MM.1S (cell line): Measurements from ENCODE around the gene AAK1.

ENCODE experiments used
- DNase-seq: peaks from one replicate; pipeline ENCODE4 v3.0.0-alpha.2; 2015
- H2AFZ ChIP-seq: fragments of 300-600 bp; sonication (generic); 2 replicates; pipeline ENCODE4 v1.6.0; 2016; ENCODE audit warnings: antibody characterized with exemption, low read length
- H3F3A ChIP-seq: fragments of 300-600 bp; sonication (generic); 2 replicates; pipeline ENCODE4 v1.6.1; 2016; ENCODE audit warnings: mild to moderate bottlenecking, antibody characterized with exemption, low read length, moderate library complexity, mixed read lengths; ENCODE audit not compliant: insufficient read depth
- H3K27ac ChIP-seq: fragments of 300-600 bp; sonication (generic); 2 replicates; pipeline ENCODE4 v1.5.1; 2016; ENCODE audit warnings: mild to moderate bottlenecking, low read length
- H3K27me3 ChIP-seq: fragments of 300-600 bp; sonication (generic); replicated peaks from 2 replicates; pipeline ENCODE4 v1.6.0; 2016; ENCODE audit warnings: low read length; ENCODE audit not compliant: insufficient read depth
- H3K36me3 ChIP-seq: fragments of 300-600 bp; sonication (generic); replicated peaks from 2 replicates; pipeline ENCODE4 v1.6.1; 2016; ENCODE audit warnings: mild to moderate bottlenecking, low read length, mixed read lengths; ENCODE audit not compliant: insufficient read depth
- H3K4me1 ChIP-seq: fragments of 300-600 bp; sonication (generic); 2 replicates; pipeline ENCODE4 v1.6.1; 2016; ENCODE audit warnings: low read length, mixed read lengths
- H3K4me2 ChIP-seq: fragments of 300-600 bp; sonication (generic); 2 replicates; pipeline ENCODE4 v1.6.0; 2016; ENCODE audit warnings: low read depth, low read length
- H3K4me3 ChIP-seq: fragments of 300-600 bp; sonication (generic); 2 replicates; pipeline ENCODE4 v1.5.1; 2016; ENCODE audit warnings: low read length, mixed read lengths
- H3K79me2 ChIP-seq: fragments of 300-600 bp; sonication (generic); 2 replicates; pipeline ENCODE4 v1.6.1; 2016; ENCODE audit warnings: mixed run types, low read length, mixed read lengths
- H3K9ac ChIP-seq: fragments of 300-600 bp; sonication (generic); 2 replicates; pipeline ENCODE4 v1.6.1; 2016; ENCODE audit warnings: low read length, mixed read lengths
- H3K9me2 ChIP-seq: fragments of 300-600 bp; sonication (generic); replicated peaks from 2 replicates; pipeline ENCODE4 v1.6.1; 2016; ENCODE audit warnings: mild to moderate bottlenecking, low read length, mixed read lengths; ENCODE audit not compliant: insufficient read depth
- H3K9me3 ChIP-seq: fragments of 300-600 bp; sonication (generic); replicated peaks from 2 replicates; pipeline ENCODE4 v1.6.1; 2016; ENCODE audit warnings: mild to moderate bottlenecking, low read length, mixed read lengths; ENCODE audit not compliant: insufficient read depth
- H4K20me1 ChIP-seq: fragments of 300-600 bp; sonication (generic); 2 replicates; pipeline ENCODE4 v1.6.1; 2016; ENCODE audit warnings: mild to moderate bottlenecking, low read length, moderate library complexity, mixed read lengths; ENCODE audit not compliant: insufficient read depth
- EZH2 ChIP-seq: fragments of 300-600 bp; sonication (generic); optimal IDR thresholded peaks from 2 replicates; pipeline ENCODE3; 2017; ENCODE audit warnings: low read depth, mild to moderate bottlenecking, antibody characterized with exemption, low read length, mixed read lengths
- EZH2phosphoT487 ChIP-seq: fragments of 300-600 bp; sonication (generic); IDR thresholded peaks from 2 replicates; pipeline ENCODE4 v1.6.1; 2018; ENCODE audit warnings: antibody characterized with exemption, low read length
- TF ChIP-seq, protein P1 (sequence below): fragments of 300-600 bp; sonication (generic); IDR thresholded peaks from 2 replicates; pipeline ENCODE4 v1.5.1; 2016; ENCODE audit warnings: antibody characterized with exemption, low read length, mixed read lengths

AAK1 gene

DNA sequence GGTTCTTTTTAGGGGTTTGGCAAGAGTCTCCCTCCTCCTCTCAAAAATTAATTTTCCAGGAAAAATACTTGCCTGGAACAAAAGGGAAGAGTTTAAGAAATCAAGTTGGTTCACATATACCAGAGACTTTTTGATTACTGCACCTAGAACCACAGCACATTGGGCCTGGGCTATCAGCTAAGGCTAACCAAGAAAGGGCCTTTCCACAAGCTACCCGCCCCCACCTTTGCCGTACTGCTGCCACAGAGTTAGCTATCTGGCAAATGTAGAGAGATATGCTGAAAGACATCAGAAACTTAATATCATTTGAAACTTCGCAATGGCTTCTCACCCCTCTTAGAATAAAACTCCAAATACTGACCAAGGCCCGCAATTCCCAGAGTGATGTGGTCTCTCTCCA is 76.9 kb downstream of the AAK1 start:
- no peak overlapping the region for H3K4me2 ChIP-seq
- TF ChIP-seq, protein P1, sequence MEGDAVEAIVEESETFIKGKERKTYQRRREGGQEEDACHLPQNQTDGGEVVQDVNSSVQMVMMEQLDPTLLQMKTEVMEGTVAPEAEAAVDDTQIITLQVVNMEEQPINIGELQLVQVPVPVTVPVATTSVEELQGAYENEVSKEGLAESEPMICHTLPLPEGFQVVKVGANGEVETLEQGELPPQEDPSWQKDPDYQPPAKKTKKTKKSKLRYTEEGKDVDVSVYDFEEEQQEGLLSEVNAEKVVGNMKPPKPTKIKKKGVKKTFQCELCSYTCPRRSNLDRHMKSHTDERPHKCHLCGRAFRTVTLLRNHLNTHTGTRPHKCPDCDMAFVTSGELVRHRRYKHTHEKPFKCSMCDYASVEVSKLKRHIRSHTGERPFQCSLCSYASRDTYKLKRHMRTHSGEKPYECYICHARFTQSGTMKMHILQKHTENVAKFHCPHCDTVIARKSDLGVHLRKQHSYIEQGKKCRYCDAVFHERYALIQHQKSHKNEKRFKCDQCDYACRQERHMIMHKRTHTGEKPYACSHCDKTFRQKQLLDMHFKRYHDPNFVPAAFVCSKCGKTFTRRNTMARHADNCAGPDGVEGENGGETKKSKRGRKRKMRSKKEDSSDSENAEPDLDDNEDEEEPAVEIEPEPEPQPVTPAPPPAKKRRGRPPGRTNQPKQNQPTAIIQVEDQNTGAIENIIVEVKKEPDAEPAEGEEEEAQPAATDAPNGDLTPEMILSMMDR: no peak
- no peak for TF ChIP-seq EZH2
- TF ChIP-seq EZH2phosphoT487: no peak
- H3K79me2 ChIP-seq: peaks cover 12% of the 10 kb centered on the region
- no peak for DNase-seq
- H3K36me3 ChIP-seq: no peaks in the 10 kb centered on the region
- H3K9me3 ChIP-seq: no peaks in the 10 kb centered on the region
- H3K4me3 ChIP-seq: no peak overlapping the region
- no peaks in the 10 kb centered on the region for H3K9me2 ChIP-seq
- no peak overlapping the region for H3K9ac ChIP-seq
- H3K4me1 ChIP-seq: no peaks in the 10 kb centered on the region
- no peaks in the 10 kb centered on the region for H3K27me3 ChIP-seq
- no peak overlapping the region for H2AFZ ChIP-seq
- H3K27ac ChIP-seq: no peak overlapping the region
- no peaks in the 10 kb centered on the region for H4K20me1 ChIP-seq
- H3F3A ChIP-seq: no peaks in the 10 kb centered on the region

DNA sequence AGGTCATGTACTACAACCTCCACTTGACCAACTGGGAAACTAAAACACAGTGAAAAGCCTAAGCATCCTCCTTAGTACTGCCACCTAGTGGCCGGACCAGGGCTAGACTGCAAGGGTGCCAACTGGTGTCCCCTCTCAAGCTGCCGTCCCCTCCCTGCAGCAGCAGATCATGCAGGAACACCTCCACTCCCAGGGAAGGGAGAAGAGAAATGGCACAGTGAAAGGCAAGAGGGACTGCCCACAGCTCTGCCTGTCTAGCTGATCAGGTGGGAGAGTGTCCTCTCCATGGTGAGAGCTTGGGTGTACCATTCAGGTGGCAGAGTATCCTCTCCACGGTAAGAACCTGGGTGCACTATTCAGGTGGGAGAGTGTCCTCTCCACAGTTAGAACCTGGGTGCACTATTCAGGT is 78.1 kb downstream of the AAK1 start:
- no peaks in the 10 kb centered on the region for H3K4me1 ChIP-seq
- no peak overlapping the region for H3K4me3 ChIP-seq
- TF ChIP-seq, protein P1: peak; percentile 96
- no peak for TF ChIP-seq EZH2phosphoT487
- H4K20me1 ChIP-seq: no peaks in the 10 kb centered on the region
- no peaks in the 10 kb centered on the region for H3K27me3 ChIP-seq
- no peaks in the 10 kb centered on the region for H3K9me3 ChIP-seq
- no peaks in the 10 kb centered on the region for H3K9me2 ChIP-seq
- H3K9ac ChIP-seq: no peak overlapping the region
- no peak overlapping the region for H2AFZ ChIP-seq
- H3K36me3 ChIP-seq: no peaks in the 10 kb centered on the region
- H3F3A ChIP-seq: no peaks in the 10 kb centered on the region
- DNase-seq: peak; percentile 58
- no peak overlapping the region for H3K4me2 ChIP-seq
- peaks cover 11% of the 10 kb centered on the region for H3K79me2 ChIP-seq
- H3K27ac ChIP-seq: no peak overlapping the region

DNA sequence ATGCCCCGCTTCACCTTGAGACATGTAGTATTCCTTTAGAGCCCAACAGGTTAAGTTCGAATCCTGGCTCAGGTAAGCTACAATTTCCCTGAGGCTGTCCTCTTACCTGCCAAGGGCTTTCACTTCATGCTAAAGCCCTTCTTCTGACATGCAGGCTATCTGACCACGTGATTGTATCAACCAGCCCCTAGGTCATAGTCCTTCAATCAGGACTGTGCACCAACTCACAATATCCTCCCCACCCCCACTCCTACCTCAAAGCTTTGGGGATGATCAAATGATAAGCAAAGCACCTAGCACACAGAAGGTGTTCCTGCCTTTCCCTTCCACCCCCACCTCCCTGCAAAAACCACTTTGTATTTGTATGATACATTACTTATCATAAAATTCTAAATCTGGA is 78.9 kb downstream of the AAK1 start:
- Histone ChIP-seq H3K36me3 (no peaks in the 10 kb centered on the region), H3K79me2 (peaks cover 11% of the 10 kb centered on the region), H3K27ac (no peak overlapping the region), H3K9me2 (no peaks in the 10 kb centered on the region), H3K9ac (no peak overlapping the region), H2AFZ (no peak overlapping the region), H3F3A (no peaks in the 10 kb centered on the region), H3K4me2 (no peak overlapping the region), H3K9me3 (no peaks in the 10 kb centered on the region), H3K4me3 (no peak overlapping the region), H4K20me1 (no peaks in the 10 kb centered on the region), H3K4me1 (no peaks in the 10 kb centered on the region), H3K27me3 (no peaks in the 10 kb centered on the region)
- no peak for DNase-seq
- TF ChIP-seq EZH2: no peak
- TF ChIP-seq, protein P1: no peak
- TF ChIP-seq EZH2phosphoT487: no peak

DNA sequence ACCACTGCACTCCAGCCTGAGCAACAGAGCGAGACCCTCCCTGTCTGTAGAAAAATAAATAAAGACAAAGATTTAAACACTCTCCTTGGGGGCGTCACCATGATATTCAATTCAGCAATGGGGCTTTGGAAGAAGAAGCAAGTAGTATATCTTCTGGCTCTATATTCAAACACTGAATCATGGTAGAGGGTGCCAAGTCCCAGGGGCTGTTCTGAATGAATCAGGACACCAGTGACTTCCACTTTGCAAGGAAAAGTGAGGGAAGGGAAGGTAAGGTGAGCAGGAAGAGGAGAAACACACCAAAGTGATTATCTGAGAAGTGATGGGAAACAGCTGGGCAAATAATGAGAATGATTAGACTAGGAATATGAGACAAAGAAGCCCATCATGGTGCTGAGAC is 80.5 kb downstream of the AAK1 start:
- Histone ChIP-seq H3K4me1 (no peaks in the 10 kb centered on the region), H3K9me3 (no peaks in the 10 kb centered on the region), H3K27ac (no peak overlapping the region), H3K9me2 (no peaks in the 10 kb centered on the region), H2AFZ (no peak overlapping the region), H3K79me2 (peaks cover 14% of the 10 kb centered on the region), H3K9ac (no peak overlapping the region), H3K36me3 (no peaks in the 10 kb centered on the region), H3F3A (no peaks in the 10 kb centered on the region), H3K4me3 (no peak overlapping the region), H3K4me2 (no peak overlapping the region), H3K27me3 (no peaks in the 10 kb centered on the region), H4K20me1 (no peaks in the 10 kb centered on the region)
- TF ChIP-seq, protein P1: no peak
- TF ChIP-seq EZH2: no peak
- no peak for TF ChIP-seq EZH2phosphoT487
- DNase-seq: no peak
